HG03558 (cell line): Measurements from ENCODE around the gene PIAS2.
"Not testable (repeated sequence)": the region's sequence is repeated elsewhere in the genome, so short reads cannot be mapped to it uniquely, and the experiment has no call there.

Experiments
- ATAC-seq: cut with Tn5 transposase; IDR thresholded peaks from one replicate; pipeline ENCODE4 v1.9.1; 2021; ENCODE audit warnings: moderate number of reproducible peaks; ENCODE audit not compliant: unreplicated experiment; ENCODE audit errors: extremely low read depth

Gene PIAS2

GRCh38 chr18:46909497-46909896 lies 7.8 kb downstream of the PIAS2 start:
- ATAC-seq: no peak

- no peak for ATAC-seq
These were observed 13.9 kb downstream of the PIAS2 start for GRCh38 chr18:46903406-46903805.

DNA sequence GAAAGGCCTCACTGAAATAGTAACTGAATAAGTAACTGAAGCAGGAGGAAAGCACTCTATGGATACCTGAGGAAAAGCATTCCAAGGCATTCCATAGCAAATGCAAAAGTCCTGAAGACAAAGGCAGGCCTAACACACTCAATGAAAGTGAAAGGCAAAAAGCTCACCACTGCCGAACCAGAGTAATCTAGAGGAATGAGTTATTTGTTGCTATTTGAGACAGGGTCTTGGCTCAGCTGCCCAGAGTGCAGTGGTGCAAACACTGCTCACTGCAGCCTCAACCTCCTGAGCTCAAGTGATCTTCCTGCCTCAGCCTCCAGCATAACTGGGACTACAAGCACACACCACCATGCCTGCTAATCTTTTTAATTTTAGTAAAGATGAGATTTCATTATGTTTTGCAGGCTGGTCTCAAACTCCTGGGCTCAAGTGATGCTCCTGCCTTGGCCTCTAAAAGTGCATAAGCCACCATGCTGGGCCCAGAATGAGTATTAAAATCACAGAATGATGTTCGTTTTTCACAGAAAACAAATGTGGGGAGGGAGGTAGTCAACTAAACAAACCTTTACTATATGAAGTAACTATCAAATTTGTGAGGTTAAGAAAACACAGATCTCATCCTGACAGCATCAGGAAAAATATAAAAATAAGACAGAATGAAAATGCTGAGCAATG lies 17.9 kb downstream of the PIAS2 start:
- no peak for ATAC-seq

GRCh38 chr18:46894124-46894523 lies 23.2 kb downstream of the PIAS2 start:
- ATAC-seq: no peak

DNA sequence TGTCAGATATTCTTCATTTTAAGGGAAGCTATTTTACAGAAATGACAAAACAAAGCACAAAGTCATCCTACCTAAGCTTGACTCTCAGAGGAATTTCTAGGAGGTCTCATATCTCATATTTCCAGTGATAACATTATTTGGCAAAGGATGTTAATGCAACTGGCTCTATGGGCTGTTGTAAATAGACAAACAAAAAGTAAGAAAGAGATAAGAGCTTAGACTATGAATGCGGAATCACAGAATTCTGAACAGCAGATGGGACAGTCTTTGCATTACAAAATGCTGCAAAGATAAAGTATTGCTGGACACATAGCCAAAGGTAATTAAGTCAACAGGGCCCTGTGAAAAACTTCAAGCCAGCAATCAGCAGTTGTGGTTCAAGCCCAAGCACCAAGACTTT lies 23.9 kb downstream of the PIAS2 start:
- no peak for ATAC-seq

DNA sequence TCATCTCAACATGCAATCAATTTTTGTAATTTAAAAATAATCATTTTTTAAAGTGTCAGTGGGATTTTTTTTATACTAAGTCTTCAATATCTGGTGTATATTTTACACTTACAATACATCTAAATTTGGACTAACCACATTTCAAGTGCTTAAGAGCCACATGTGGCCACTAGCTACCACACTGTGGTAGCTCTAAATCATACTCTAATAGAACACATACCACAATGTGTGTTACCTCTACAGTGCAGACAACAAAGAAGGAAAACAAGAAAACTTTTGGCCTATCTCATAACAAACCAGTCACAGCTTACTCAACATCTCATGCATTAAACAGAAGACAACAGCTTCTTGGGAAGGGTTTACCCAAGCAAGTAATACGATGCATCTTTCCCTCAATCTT lies 24.5 kb downstream of the PIAS2 start:
- ATAC-seq: peak; percentile 40

- ATAC-seq: peak; percentile 71
These were observed 25.5 kb downstream of the PIAS2 start for GRCh38 chr18:46891742-46892214.

- ATAC-seq: no peak
These were observed 28.3 kb downstream of the PIAS2 start for GRCh38 chr18:46888965-46889364.

DNA sequence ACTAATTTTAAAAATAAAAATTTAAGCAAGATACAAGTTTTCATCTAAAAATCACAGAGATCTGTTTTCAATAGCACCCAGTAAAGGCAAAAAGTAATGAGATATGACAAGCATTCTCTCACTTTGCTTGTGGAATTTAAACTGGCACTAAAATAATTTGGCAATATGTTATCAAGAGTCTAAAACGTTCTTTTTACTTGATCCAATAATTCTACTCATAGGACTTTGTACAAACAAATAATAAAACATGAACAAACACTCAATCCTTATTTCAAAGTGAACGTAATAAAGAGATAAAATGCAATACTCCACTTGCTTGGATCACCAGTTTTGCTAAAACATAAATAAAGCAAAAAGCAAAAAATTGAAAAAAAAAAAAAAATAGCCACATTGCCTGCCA lies 30.4 kb downstream of the PIAS2 start:
- no peak for ATAC-seq

DNA sequence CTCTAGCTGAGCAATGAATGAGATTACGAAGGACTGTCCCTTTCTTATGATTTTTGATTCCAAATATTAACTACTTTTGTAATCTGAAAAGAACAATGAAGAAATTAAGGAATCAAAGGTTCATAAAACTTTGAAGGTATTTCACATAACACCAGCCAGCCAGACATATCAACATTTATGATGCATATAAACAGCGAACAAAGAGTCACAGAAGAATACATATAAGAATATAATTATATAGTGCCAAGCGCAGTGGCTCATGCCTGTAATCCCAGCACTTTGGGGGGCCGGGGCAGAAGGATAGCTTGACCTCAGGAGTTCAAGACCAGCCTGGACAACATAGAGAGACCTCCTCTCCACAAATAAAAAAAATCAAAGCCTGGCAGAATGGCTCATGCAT lies 34.1 kb downstream of the PIAS2 start:
- ATAC-seq: no peak

DNA sequence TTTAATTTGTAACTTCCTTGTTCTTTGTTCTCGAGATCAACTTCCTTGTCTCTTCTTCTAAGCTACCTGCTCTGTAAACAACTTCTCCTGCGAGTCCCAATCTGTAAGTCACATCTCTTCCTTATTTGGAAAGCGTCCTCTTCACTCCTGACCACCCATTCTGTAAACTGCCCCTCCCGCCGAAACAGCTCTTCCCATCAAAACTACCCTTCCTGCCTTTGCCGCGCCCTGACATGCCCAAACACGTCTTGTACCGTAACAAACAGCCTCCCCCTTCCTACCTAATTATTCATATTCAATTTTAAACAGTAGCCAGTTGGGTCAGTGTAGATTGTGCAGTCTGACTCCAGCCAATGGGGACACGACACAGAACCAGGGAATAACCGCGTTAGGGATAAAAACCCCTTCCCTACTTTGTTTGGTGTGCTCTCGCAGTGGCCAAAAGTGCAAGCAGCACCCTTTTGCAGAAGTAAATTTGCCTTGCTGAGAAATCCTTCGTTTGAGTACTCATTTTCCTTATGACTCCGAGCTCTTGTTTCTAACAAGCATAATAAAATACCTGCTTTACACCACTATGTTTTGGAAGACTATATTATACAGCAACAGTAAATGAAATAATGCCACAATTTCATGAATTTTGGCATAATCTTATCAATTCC lies 39.8 kb downstream of the PIAS2 start:
- ATAC-seq: no peak

GRCh38 chr18:46868169-46868921 lies 49.0 kb downstream of the PIAS2 start:
- ATAC-seq: no peak

- no peak for ATAC-seq
These were observed 49.8 kb downstream of the PIAS2 start for GRCh38 chr18:46867367-46868143.

GRCh38 chr18:46866523-46866922 lies 50.8 kb downstream of the PIAS2 start:
- ATAC-seq: no peak

DNA sequence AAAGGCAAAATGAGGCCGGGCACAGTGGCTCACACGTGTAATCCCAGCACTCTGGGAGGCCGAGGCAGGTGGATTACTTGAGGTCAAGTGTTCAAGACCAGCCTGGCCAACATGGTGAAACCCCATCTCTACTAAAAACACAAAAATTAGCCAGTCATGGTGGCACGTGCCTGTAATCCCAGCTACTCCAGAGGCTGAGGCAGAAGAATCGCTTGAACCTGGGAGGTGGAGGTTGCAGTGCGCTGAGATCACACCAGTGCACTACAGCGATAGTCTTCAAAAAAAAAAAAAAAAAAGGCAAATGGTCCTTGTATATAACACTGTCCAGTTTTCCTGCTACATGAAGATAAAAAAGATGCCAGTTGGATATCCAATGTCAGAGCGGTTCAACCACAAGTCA lies 52.1 kb downstream of the PIAS2 start:
- ATAC-seq: not testable (repeated sequence)

DNA sequence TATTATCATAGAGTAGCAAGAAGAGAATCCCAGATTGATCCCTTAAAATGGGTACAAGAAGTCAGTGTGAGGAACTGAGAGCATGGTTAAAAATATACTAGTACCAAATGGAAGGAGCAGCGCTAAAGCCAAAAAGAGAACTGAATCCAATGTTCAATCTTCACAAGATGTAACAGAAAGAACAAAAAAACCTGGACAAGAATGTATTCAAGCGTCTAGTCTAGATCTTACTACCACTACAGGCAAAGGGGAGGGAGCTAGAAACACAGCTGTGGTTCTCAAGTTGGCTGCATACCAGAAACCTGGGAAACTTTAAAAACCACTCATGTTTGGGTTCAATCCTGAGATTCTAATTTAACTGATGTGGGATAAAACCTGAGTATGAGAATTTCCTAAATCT lies 57.5 kb downstream of the PIAS2 start:
- peak; percentile 57 for ATAC-seq

DNA sequence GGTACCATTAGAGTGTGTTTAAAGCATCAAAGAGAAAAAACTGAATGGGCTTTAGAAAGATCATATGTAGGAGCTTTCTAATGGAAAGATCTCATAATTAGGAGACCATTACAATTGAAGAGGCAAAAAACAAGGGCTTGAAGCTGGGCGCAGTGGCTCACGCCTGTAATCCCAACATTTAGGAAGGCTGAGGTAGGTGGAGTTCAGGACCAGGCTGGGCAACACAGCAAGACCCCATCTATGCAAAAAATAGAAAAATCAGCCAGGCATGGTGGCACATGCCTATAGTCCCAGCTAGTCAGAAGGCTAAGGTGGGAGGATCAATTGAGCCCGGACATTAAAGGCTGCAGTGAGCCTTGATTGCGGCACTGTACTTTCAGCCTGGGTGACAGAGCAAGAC lies 59.0 kb downstream of the PIAS2 start:
- ATAC-seq: no peak

DNA sequence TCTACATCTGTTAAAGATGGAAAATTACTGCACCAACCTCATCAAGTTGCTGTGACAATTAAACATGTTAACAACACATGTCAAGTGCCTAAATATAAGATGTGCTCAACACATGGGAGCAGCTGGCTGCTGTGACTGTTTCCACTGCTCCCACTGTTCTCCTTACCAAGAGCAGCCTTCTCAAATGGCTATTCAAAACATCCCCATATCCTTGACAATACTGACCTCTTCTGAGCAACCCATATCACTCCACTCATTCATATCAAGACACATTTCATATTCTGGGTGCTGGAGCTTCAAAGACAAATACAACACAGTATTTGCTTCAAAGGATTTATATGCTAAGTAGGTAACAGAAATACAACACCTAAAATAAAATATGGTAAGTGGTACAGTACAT lies 60.3 kb downstream of the PIAS2 start:
- ATAC-seq: no peak

DNA sequence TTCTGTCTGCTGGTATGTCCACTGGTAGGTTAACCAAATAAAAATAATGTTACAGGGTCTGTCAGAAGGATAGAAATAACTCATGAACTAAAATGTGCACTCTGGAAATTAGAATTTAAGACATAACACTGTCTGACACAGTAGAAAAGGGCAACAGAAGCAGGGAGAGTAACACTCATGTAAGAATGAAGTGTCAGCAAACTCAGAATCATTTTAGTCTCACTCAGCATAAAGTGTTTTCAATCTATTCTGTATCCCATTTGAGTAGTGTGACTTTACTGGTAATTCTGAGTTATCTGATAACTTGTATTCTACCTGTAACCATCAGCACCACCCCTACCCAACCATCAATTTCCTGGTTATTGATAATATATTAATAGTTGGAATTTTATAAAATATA lies 68.3 kb downstream of the PIAS2 start:
- ATAC-seq: no peak

GRCh38 chr18:46843372-46843771 lies 73.9 kb downstream of the PIAS2 start:
- ATAC-seq: no peak

DNA sequence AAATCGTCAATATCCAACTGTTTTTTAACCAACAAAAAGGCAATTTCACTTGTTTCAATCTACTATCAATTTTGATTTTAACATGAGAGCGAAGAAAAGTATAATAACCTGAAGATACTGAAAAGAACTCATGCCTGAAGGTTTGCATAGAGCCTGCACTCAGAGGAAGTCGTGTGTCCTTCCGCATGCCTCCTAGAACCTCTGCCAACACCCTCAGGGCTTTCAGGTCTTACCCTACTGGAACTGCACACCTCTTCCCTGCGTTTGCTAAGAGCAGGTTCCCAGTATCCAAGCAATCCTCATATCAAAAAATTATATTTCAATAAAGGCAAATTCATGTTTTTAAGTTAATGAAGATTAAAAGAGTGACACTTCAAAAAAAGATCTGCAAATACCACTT lies 74.7 kb downstream of the PIAS2 start:
- no peak for ATAC-seq
